Suprapubic skin (tissue), 4 donors: ENCODE measurements around the gene CTNNA3. TPM values are rescaled to one million over a fixed set of nuclear protein-coding genes. Genes with fewer than 3 reads are reported as not detected.

Experiments used
- DNase-seq, 2 donors: peaks; one replicate each; pipeline ENCODE4 v3.0.0-alpha.2; 2019; ENCODE audit warnings: low spot score in 2 of 2
- H3K27ac ChIP-seq: fragments of 200-600 bp; sonication (generic); one replicate; pipeline ENCODE4 v1.5.1; 2019
- H3K27me3 ChIP-seq: fragments of 200-600 bp; sonication (generic); one replicate; pipeline ENCODE4 v1.5.1; 2019
- H3K36me3 ChIP-seq: fragments of 200-600 bp; sonication (generic); one replicate; pipeline ENCODE4 v1.5.1; 2019
- H3K4me1 ChIP-seq: fragments of 200-600 bp; sonication (generic); one replicate; pipeline ENCODE4 v1.5.1; 2019
- H3K4me3 ChIP-seq: fragments of 200-600 bp; sonication (generic); one replicate; pipeline ENCODE4 v1.5.1; 2019; ENCODE audit warnings: mild to moderate bottlenecking
- H3K9me3 ChIP-seq: fragments of 200-600 bp; sonication (generic); one replicate; pipeline ENCODE4 v1.5.1; 2019
- EP300 ChIP-seq: sonication (generic); formaldehyde crosslinking; IDR thresholded peaks from one replicate; pipeline ENCODE4 v1.6.1; 2017; ENCODE audit warnings: antibody characterized with exemption
- POLR2A ChIP-seq, 2 donors: fragments of 450-650 bp; IDR thresholded peaks; one replicate each; pipeline ENCODE4 v1.6.1; 2017; ENCODE audit warnings: antibody characterized with exemption in 2 of 2, mild to moderate bottlenecking in 2 of 2, moderate library complexity in 2 of 2
- POLR2AphosphoS5 ChIP-seq, 3 donors: sonication (generic); formaldehyde crosslinking; IDR thresholded peaks; one replicate each; pipeline ENCODE4 v1.6.1; 2017; ENCODE audit warnings: antibody characterized with exemption in 3 of 3
- WGBS: methylation state at CpG from one replicate; pipeline ENCODE4 v1.1.5; 2018; 5-methylcytosine and 5-hydroxymethylcytosine counted together
- total RNA-seq, 4 donors: library from RNA; depleted of rRNA; stranded (reverse); fragments of >200 nt; gene quantifications; one replicate each; pipeline ENCODE4 v1.1.0, GENCODE V29; 2016
- TF ChIP-seq, protein P1 (sequence below), 2 donors: fragments of 200-600 bp in 1 of 2; fragments of 450-650 bp in 1 of 2; sonication (generic) in 1 of 2; IDR thresholded peaks; one replicate each; pipeline ENCODE4 v1.5.1; 2016 to 2019; ENCODE audit warnings: antibody characterized with exemption in 2 of 2, mild to moderate bottlenecking in 1 of 2, moderate library complexity in 1 of 2

CTNNA3 gene
- total RNA-seq, 4 donors from 2014 or later, result 0.08 to 0.29 (median 0.21) TPM

GRCh38 chr10:66440568-66440967, 1255.4 kb downstream of the CTNNA3 start:
- Histone ChIP-seq H3K4me1 (no peaks in the 10 kb centered on the region), H3K36me3 (no peaks in the 10 kb centered on the region), H3K27me3 (no peaks in the 10 kb centered on the region), H3K4me3 (no peak overlapping the region), H3K9me3 (no peaks in the 10 kb centered on the region), H3K27ac (no peak overlapping the region)
- DNase-seq, result no peak
- WGBS, result 56% methylated on average over 1 of the region's 1 CpG
- no peak for TF ChIP-seq POLR2AphosphoS5 (IDR thresholded peaks at IDR 0.05)
- no peak for TF ChIP-seq EP300
- TF ChIP-seq, protein P1, sequence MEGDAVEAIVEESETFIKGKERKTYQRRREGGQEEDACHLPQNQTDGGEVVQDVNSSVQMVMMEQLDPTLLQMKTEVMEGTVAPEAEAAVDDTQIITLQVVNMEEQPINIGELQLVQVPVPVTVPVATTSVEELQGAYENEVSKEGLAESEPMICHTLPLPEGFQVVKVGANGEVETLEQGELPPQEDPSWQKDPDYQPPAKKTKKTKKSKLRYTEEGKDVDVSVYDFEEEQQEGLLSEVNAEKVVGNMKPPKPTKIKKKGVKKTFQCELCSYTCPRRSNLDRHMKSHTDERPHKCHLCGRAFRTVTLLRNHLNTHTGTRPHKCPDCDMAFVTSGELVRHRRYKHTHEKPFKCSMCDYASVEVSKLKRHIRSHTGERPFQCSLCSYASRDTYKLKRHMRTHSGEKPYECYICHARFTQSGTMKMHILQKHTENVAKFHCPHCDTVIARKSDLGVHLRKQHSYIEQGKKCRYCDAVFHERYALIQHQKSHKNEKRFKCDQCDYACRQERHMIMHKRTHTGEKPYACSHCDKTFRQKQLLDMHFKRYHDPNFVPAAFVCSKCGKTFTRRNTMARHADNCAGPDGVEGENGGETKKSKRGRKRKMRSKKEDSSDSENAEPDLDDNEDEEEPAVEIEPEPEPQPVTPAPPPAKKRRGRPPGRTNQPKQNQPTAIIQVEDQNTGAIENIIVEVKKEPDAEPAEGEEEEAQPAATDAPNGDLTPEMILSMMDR (IDR thresholded peaks at IDR 0.05), result no peak
- no peak for TF ChIP-seq POLR2A (IDR thresholded peaks at IDR 0.05)

- no peak for DNase-seq
- H3K27ac ChIP-seq, result no peak overlapping the region
- TF ChIP-seq, protein P1 (IDR thresholded peaks at IDR 0.05), result no peak
- TF ChIP-seq POLR2AphosphoS5 (IDR thresholded peaks at IDR 0.05) (no peak), POLR2A (IDR thresholded peaks at IDR 0.05) (no peak), EP300 (no peak)
- H3K4me1 ChIP-seq, result no peaks in the 10 kb centered on the region
- no peaks in the 10 kb centered on the region for H3K27me3 ChIP-seq
- H3K4me3 ChIP-seq, result no peak overlapping the region
- no peaks in the 10 kb centered on the region for H3K36me3 ChIP-seq
- 75% methylated on average over 1 of the region's 2 CpGs for WGBS
- H3K9me3 ChIP-seq, result no peaks in the 10 kb centered on the region
Observed at GRCh38 chr10:66414943-66415342, 1281.1 kb downstream of the CTNNA3 start.

- Histone ChIP-seq H3K27me3 (no peaks in the 10 kb centered on the region), H3K9me3 (no peaks in the 10 kb centered on the region), H3K4me3 (no peak overlapping the region), H3K36me3 (no peaks in the 10 kb centered on the region), H3K4me1 (no peaks in the 10 kb centered on the region), H3K27ac (no peak overlapping the region)
- DNase-seq, result no peak
- TF ChIP-seq POLR2AphosphoS5 (IDR thresholded peaks at IDR 0.05) (no peak), POLR2A (IDR thresholded peaks at IDR 0.05) (no peak), EP300 (no peak)
- TF ChIP-seq, protein P1 (IDR thresholded peaks at IDR 0.05), result no peak
Observed at GRCh38 chr10:66405566-66405965, 1290.4 kb downstream of the CTNNA3 start.

- H3K36me3 ChIP-seq, result no peaks in the 10 kb centered on the region
- no peak for TF ChIP-seq POLR2A (IDR thresholded peaks at IDR 0.05)
- no peak for TF ChIP-seq POLR2AphosphoS5 (IDR thresholded peaks at IDR 0.05)
- TF ChIP-seq, protein P1 (IDR thresholded peaks at IDR 0.05), result no peak
- TF ChIP-seq EP300, result no peak
- no peak overlapping the region for H3K27ac ChIP-seq
- no peaks in the 10 kb centered on the region for H3K27me3 ChIP-seq
- no peaks in the 10 kb centered on the region for H3K4me1 ChIP-seq
- no peaks in the 10 kb centered on the region for H3K9me3 ChIP-seq
- H3K4me3 ChIP-seq, result no peak overlapping the region
- DNase-seq, result no peak
Observed at GRCh38 chr10:66398669-66399068, 1297.3 kb downstream of the CTNNA3 start.

GRCh38 chr10:66394342-66395063, 1301.5 kb downstream of the CTNNA3 start:
- H3K27ac ChIP-seq, result no peak overlapping the region
- H3K4me3 ChIP-seq, result no peak overlapping the region
- WGBS, result 70% methylated on average over 2 of the region's 2 CpGs

GRCh38 chr10:66390926-66391325, 1305.1 kb downstream of the CTNNA3 start:
- Histone ChIP-seq H3K27me3 (no peaks in the 10 kb centered on the region), H3K4me1 (no peaks in the 10 kb centered on the region), H3K4me3 (no peak overlapping the region), H3K27ac (no peak overlapping the region), H3K9me3 (no peaks in the 10 kb centered on the region), H3K36me3 (no peaks in the 10 kb centered on the region)
- no peak for DNase-seq
- WGBS, result 87% methylated on average over 5 of the region's 5 CpGs
- TF ChIP-seq POLR2A (IDR thresholded peaks at IDR 0.05) (no peak), POLR2AphosphoS5 (IDR thresholded peaks at IDR 0.05) (no peak), EP300 (no peak)
- TF ChIP-seq, protein P1 (IDR thresholded peaks at IDR 0.05), result no peak

More at GRCh38 chr10:66394342-66395063, 1301.5 kb downstream of the CTNNA3 start:
- Histone ChIP-seq H3K9me3 (no peaks in the 10 kb centered on the region), H3K27me3 (no peaks in the 10 kb centered on the region), H3K4me1 (no peaks in the 10 kb centered on the region), H3K36me3 (no peaks in the 10 kb centered on the region)
- no peak for TF ChIP-seq POLR2A (IDR thresholded peaks at IDR 0.05)
- no peak for DNase-seq
